Right lung (tissue), 5 donors: ENCODE results near the gene UTP20. TPM values are rescaled to one million over a fixed set of nuclear protein-coding genes. Genes with fewer than 3 reads are reported as not detected.
A peak's percentile ranks its signal among the peaks of the same experiment; 100 is the strongest.
"Not testable (repeated sequence)": the region's sequence is repeated elsewhere in the genome, so short reads cannot be mapped to it uniquely, and the experiment has no call there.

ENCODE experiments used
- DNase-seq, 2 donors: peaks; one replicate each; pipeline ENCODE4 v3.0.0-alpha.2; 2013
- polyA plus RNA-seq, 5 donors: library from polyadenylated mRNA; unstranded; fragments of 120-200 nt; gene quantifications; one replicate each; pipeline versions ENCODE4 v1.2.1 to v1.2.3, GENCODE V29; 2013; ENCODE audit warnings: inconsistent platforms in 1 of 5, low replicate concordance in 1 of 5; ENCODE audit not compliant: insufficient read length in 5 of 5, insufficient read depth in 1 of 5

Gene UTP20
- polyA plus RNA-seq, 5 donors: 12.6 to 17.4 (median 16.0) TPM

- no peak for DNase-seq
Observed at GRCh38 chr12:101327051-101327450, 47.1 kb downstream of the UTP20 start.

- DNase-seq: no peak
Observed at GRCh38 chr12:101327546-101327945, 47.6 kb downstream of the UTP20 start.

GRCh38 chr12:101328917-101329316 lies 49.0 kb downstream of the UTP20 start:
- no peak for DNase-seq

DNA sequence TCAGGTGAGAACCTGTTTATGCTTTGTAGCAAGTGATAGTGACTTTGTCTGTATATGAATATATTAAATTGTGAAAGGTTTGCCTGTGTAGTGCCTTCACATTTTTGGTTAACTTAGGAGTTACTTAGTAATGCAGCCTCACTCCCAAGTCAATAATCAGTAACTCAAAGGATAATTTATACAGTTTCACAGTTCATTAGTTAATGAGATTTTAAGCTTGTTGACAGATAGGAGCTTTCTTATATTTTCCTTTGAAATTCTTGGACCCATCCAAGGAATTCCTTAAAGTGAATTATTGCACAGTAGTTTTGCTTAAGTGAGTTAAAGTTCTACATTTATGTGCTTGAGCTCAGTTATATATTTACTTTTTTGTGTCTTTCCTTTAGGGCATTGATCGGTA lies 50.7 kb downstream of the UTP20 start:
- DNase-seq: no peak

DNA sequence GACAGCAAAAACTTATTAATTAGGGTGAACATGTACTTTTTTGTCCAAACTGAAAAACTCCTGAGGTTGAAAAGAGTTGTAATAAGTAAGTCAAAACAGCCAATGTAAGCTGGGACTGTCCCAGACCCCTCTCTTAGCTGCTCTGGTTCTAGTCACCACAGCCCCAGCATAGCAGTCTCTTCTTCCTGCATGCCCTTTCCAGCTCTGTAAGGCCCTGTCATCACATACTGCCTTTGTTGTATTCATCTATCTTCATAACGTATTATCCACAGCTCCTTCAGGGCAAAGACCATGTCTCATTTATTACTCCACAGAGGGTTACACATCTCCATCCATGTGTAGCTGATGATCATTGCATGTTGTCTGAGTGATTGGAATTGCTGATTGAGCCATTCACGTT lies 56.5 kb downstream of the UTP20 start:
- no peak for DNase-seq

DNA sequence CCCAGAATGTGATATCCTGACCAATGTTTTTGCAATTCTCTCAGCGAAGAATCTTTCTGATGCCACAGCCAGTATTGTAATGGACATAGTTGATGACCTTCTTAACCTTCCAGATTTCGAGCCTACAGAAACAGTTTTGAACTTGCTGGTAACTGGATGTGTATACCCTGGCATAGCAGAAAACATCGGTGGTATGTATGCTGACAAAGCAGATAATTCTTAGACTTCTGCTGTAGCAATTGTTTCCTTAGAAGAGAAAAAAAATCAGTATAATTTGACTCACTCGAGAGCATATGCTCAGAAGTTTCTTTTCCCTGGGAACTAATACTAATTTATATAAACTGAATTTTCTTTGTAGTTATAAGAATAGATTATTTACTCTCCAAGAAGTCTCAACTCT lies 58.2 kb downstream of the UTP20 start:
- DNase-seq: no peak

GRCh38 chr12:101343893-101344292 lies 64.0 kb downstream of the UTP20 start:
- no peak for DNase-seq

GRCh38 chr12:101351682-101352081 lies 71.8 kb downstream of the UTP20 start:
- DNase-seq: no peak

GRCh38 chr12:101356794-101357193 lies 76.9 kb downstream of the UTP20 start:
- no peak for DNase-seq

DNA sequence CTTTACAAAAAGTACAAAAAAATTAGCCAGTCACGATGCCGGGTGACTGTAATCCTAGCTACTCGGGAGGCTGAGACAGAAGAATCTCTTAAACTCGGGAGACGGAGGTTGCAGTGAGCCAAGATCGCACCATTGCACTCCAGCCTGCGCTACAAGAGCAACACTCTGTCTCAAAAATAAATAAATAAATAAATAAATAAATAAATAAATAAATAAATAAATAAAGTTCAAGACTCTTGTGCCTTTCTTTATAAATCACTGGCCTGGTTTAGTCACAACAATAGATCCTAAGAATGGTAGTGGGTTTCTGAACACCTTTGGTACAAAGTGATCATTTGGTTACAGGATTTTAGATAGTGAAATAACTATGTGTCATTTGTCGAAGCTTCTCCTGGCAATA lies 81.5 kb downstream of the UTP20 start:
- no peak for DNase-seq

DNA sequence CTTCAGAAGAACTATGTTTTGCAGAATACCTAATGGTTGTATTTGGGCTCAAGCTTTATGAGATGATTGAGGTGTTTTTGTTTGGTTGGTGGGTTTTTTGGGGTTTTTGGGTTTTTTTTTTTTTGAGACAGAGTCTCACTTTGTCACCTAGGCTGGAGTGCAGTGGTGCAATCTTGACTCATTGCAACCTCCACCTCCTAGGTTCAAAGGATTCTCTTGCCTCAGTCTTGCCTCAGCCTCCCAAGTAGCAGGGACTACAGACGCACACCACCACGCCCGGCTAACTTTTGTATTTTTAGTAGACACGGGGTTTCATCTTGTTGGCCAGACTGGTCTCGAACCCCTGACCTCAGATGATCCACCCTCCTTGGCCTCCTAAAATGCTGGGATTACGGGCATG lies 88.1 kb downstream of the UTP20 start:
- no peak for DNase-seq

GRCh38 chr12:101372431-101372830 lies 92.5 kb downstream of the UTP20 start:
- no peak for DNase-seq

DNA sequence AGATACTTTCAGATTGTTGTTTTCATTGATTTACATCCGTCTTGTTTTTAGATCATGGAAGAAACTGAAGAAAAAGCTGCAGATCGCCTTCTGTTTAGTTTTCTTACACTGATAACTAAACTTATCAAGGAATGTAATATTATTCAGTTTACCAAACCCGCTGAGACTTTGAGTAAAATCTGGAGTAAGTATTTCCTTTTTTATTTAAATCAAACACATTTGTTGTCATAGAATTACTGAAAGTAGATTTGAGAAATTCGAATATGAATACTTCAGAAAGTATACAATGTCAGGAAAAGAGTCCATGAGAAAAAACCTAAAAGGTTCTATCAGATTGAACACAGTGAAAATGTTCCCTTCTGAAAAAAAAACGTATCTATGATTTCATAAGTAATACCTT lies 95.7 kb downstream of the UTP20 start:
- DNase-seq: no peak

- DNase-seq: no peak
Observed at GRCh38 chr12:101379149-101379548, 99.2 kb downstream of the UTP20 start.

DNA sequence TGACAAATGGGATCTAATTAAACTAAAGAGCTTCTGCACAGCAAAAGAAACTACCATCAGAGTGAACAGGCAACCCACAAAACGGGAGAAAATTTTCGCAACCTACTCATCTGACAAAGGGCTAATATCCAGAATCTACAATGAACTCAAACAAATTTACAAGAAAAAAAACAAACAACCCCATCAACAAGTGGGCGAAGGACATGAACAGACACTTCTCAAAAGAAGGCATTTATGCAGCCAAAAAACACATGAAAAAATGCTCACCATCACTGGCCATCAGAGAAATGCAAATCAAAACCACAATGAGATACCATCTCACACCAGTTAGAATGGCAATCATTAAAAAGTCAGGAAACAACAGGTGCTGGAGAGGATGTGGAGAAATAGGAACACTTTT lies 111.3 kb downstream of the UTP20 start:
- DNase-seq: not testable (repeated sequence)

GRCh38 chr12:101407049-101407435 lies 127.1 kb downstream of the UTP20 start:
- DNase-seq: no peak

GRCh38 chr12:101407436-101408345 lies 127.8 kb downstream of the UTP20 start, which contains the start of gene ARL1:
ARL1 (minus strand) TSS chr12:101407772; CDS start chr12:101407645, 127 bp downstream.
- peak; percentile 89 for DNase-seq

DNA sequence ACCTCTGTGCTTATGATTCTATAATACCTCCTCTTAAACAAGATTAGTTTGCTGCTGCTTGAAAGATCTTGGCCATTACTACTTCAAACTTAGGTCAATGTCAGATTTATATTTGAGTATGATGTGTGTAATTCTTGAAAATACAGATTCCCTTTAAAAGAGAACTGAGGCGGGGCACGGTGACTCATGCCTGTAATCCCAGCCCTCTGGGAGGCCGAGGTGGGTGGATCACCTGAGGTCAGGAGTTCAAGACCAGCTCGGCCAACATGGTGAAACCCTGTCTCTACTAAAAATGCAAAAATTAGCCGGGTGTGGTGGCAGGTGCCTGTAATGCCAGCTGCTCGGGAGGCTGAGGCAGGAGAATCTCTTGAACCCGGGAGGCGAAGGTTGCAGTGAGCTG lies 130.3 kb downstream of the UTP20 start:
- DNase-seq: not testable (repeated sequence)

GRCh38 chr12:101414533-101415119 lies 134.7 kb downstream of the UTP20 start:
- DNase-seq: peak; percentile 38 to 51

DNA sequence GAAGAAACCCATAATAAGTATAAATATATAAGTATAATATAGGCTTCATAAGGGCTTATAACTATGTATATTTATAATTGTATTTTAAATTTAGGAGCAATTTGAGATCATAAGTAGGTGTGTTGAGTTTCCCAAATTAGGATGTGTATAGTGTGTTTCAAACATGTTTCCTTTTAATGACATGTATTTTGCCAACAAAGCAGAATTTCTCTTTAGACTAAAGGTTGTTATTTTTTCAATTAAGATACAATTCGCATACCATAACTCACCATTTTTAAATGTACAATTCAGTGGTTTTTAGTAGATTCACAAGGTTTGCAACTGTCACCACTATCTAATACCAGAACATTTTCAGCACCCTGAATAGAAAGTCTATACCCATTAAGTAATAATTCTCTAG lies 135.3 kb downstream of the UTP20 start:
- DNase-seq: no peak

GRCh38 chr12:101422066-101422465 lies 142.2 kb downstream of the UTP20 start:
- DNase-seq: not testable (repeated sequence)

- DNase-seq: no peak
Observed at GRCh38 chr12:101424620-101425019, 144.7 kb downstream of the UTP20 start.

GRCh38 chr12:101430456-101430855 lies 150.6 kb downstream of the UTP20 start:
- DNase-seq: no peak
